HG03175 (cell line): ENCODE measurements around the gene OSBPL7.

Experiments
- ATAC-seq: cut with Tn5 transposase; IDR thresholded peaks from one replicate; pipeline ENCODE4 v1.9.1; 2021; ENCODE audit warnings: mild to moderate bottlenecking, moderate library complexity; ENCODE audit not compliant: unreplicated experiment

OSBPL7 gene, protein sequence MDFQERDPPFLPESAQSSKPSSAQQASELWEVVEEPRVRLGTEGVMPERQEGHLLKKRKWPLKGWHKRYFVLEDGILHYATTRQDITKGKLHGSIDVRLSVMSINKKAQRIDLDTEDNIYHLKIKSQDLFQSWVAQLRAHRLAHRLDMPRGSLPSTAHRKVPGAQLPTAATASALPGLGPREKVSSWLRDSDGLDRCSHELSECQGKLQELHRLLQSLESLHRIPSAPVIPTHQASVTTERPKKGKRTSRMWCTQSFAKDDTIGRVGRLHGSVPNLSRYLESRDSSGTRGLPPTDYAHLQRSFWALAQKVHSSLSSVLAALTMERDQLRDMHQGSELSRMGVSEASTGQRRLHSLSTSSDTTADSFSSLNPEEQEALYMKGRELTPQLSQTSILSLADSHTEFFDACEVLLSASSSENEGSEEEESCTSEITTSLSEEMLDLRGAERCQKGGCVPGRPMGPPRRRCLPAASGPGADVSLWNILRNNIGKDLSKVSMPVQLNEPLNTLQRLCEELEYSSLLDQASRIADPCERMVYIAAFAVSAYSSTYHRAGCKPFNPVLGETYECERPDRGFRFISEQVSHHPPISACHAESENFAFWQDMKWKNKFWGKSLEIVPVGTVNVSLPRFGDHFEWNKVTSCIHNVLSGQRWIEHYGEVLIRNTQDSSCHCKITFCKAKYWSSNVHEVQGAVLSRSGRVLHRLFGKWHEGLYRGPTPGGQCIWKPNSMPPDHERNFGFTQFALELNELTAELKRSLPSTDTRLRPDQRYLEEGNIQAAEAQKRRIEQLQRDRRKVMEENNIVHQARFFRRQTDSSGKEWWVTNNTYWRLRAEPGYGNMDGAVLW

DNA sequence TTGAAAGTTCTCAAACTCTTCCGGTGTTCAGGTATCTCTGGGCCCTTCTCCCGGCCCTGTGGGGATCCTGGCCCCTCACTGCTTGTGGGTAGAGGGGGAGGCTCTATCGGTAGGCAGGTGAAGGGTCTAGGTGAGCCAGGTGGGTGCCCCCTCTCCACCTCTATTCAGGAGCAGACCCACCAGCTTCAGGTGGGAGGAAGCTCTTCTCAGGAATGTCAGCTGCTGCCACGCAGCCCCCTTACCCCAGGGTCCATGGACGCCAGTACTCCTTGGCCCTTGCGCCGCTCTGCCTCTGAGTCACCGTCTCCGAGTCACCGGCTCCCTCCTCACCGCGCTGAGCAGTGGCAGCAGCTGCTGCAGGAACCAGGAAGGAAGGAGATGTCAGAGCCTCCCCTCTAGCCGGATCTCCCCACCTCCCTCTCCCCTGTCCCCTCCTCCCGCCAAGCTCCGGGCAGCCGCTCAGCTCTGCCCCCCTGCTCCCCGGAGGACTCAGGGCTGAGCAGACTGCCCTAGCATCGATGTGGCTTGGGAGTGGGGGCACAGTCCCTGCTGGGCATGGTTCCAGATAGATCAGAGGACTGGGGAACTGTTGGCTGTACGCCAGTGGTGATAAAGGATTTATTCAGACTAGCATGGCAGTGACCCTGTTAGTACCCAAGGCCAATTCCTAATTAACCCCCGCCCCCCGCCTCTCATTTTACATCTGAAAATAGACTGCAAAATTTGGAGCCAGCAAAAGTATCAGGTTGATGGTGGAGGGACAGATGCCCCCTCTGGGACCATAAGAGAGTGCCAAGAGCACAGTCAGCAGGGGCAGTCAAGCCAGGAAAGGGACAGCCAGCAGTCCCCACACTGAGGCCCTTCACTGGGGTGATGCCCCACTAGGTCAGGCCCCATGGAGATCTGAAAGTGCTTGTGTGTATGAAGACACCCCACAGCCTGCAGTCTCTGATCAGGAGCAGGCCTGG, at the start of gene OSBPL7:
TSS of gene OSBPL7 (minus strand) at position 371 of the 968 bp plus-strand sequence. CDS start 1,516 bp downstream, outside the sequence.
- ATAC-seq: peak; percentile 79

DNA sequence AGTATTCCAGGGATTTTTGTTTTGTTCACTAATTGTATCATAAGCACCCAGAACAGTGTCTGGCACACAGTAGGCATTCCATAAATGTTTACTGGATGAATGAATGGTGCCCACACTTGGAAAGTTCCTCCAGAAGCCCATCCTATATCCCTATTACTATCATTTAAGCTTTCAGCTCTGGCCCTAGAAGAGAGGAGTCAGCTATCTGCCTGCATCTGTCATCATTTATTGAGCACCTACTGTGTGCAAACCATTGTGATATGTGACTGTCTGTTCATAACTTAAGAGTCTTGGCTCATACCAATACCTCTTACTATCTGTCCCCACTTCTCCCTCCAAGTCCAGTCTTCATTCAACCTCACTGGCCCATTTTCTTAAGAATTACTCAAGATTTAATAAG, 49.5 kb upstream of the OSBPL7 start:
- ATAC-seq: no peak

DNA sequence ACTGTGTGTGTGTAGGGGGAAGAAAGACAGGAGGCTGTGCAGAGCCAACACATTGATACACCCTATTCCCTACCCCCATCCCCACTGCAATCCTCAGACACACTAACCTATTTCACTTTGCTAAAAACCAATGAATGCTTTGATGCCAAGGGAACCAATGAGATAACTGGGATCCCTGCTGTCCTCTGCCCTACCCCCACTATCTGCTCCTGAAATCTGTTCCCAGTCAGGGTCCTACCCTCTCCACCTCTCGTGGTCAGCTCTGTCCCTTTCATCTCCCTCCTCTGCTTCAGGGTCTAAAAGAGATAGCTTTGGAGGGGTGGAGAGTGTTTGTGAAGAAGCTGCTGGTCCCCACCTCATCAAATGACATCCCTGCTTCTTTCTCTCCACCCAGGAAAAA, 48.5 kb upstream of the OSBPL7 start:
- ATAC-seq: no peak

DNA sequence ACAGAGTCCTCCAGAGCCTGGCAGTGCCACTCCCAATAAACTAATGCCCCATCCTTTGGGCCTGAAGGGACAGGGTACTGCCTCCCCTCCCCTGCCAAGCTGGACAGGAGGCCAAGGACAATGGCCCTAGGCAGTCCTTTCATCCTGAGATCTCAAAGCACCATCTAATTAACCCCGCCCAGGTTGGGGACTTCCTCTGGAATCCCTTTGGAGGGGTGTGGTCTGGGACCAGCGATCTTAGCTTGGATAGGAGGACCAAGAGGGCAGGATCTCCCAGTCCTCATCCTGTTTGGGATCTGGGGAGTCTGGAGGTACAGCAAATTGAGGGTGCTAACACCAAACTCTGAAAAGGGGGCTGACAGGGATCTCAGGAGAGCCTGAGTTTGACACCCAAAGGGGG, 47.5 kb upstream of the OSBPL7 start:
- no peak for ATAC-seq

DNA sequence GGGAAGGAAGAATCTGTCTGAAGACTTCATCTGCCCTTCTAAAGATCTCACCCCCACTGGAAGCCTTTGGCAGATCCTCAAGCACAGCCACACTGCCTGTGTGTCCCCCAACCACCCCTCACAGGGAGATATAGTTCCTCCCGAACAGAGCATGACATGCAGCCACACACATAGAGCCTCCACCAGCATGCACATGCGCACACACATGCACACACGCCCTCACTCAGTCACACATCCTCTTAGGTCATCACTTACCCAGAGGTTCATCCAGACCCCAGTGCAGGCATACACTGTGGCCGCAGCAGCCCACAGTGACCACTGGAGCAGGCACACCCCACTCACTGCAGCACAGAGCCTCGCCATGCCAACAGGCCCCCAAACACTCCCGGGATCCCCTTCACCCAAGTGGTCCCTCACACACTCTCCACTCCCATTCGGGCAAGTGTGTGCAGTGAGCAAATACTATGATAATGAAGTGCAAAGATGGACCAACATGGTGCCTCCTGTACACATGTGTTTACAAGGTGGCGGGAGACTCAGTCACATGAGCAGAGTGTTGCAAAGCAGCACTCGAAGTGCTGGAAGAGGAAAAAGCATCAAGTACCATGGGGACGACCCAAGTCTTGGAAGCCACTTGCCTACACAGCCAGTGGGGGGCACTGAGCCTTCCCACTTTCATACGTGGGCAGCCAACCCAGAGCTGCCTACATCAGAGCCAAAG, 46.4 kb upstream of the OSBPL7 start:
- no peak for ATAC-seq

DNA sequence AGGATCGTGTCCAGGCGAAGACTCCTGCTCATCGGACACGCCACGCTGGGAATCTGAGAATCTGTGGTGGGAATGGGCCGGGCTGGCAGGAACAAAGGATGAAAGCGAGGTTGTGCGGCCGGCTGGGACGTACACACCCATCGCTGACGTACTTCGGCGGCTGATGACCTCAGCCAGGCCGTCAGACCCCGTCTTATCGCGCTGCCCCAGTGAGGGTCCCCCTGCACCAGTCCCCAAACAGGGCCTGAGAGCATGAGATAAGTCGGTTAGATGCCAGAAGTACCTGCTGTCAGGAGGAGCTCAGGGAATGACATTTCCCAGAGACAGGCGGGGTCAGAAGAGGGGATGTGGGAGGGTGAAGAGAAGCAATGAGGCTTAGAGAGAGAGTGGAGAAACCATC, 45.3 kb upstream of the OSBPL7 start:
- ATAC-seq: no peak

DNA sequence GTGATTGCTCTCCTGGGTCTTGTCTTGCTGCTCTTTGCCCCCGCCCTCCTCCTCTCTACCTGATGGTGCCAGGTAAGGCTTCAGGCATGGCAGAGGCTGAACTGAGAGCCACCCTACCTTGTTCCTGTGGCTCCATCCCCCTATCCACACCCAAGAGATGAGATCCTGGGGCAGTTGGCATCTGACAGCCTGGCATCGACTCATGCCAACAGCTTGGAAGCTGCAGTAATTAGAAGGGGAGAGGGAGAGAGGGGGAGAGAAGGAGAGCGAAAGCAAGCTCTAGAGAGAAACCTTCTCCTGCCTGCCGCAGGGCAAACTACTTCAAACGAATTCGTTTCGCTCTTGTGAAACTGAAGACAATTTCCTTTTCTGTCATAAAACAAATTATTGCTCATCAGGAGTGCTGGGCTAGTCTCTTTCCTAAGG, 43.2 kb upstream of the OSBPL7 start:
- no peak for ATAC-seq

DNA sequence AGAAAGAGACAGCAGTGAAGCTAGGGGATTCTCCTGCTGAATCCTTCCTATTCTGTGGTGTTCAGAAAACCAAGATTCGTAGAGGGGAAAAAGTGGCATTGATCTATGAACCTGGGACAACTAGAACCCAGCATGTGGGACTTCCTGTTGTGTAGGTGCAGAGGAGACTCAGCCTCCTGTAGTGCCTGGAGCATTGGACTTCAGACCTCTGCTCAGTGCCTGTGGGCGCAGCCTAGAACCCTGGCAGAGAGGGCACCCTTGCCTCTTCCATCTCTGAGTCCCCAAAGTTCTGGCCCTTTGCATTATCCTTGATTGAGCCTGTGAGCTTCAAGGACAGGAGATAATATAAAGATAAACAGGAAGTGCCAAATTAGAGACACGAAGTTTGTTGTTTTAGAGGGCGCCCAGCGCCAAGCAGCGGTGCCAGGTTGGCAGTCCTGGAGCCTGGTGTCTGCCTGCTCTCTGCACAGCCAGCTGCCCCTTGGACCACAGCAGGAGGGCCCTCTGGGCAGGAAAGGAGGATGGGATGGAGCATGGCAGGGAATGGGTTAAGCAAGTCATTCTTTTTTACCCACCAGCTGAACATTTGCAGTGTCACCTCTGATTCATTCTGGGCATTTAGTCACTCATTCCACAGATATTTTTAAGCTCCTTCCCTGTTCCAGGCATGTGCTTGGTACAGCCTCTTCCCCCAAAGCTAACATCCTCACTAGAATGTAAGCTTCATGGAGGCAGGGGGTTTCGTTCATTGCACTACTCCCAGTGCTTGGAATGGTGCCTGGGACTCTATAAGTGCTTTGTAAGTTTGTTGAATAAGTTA, 41.2 kb upstream of the OSBPL7 start:
- no peak for ATAC-seq

DNA sequence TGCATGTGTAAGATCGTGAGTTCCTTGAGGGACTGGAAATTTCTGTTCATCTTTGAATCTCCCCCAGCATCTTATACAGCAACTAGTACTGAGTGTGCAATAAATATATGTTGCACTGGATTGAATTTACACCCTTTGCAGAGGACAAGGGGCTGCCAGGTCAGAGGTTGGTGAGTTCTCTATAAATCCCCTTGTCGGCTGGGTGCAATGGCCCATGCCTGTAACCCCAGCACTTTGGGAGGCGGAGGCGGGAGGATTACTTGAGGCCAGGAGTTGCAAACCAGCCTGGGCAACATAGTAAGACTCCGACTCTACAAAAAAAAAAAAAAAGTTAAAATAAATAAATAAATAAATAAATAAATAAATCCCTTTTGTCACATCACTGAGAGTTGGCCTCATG, 38.8 kb upstream of the OSBPL7 start:
- ATAC-seq: no peak

DNA sequence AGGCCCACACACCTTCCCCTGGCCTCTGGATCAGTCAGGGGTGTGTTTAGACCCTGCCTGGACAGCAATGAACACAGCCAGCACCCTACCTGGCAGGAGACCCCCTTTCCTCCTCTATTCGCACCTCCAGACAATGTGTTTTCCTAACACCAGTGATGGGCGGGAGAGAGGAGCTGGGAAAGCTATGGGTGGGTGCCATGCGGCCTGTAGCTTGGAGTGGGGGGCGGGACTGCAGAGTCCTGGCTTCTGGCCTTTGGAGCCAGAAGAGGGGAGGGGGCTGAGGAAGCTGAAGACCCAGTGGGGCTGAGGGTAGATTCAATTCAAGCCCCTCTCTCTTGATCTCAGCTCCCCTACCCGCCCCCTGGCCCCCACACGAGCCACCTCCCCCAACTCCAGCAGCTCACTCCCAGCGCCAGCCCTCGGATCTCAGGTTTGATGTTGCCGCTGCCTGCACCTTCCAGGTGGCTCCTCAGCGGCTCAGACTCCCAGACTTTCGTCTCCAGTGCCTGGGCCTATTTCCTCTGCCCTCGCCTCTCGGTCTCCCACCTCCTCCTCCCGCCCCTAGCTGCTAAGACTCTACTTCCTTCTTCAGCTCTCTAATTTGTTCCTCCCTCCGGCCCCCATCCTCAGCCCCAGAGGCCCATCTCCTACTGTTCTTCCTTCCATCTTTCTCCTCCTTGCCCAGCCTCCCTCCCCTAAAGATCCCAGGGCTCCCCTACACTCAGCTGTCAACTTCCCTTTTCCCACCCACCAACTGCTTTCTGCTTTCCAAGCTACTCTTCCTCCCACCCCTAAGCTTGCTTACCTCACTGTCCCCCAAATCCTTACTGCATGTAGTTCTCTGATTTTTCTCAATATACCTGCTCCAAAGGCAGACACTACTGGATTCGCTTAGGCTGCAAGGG, 36.2 kb upstream of the OSBPL7 start:
- no peak for ATAC-seq

DNA sequence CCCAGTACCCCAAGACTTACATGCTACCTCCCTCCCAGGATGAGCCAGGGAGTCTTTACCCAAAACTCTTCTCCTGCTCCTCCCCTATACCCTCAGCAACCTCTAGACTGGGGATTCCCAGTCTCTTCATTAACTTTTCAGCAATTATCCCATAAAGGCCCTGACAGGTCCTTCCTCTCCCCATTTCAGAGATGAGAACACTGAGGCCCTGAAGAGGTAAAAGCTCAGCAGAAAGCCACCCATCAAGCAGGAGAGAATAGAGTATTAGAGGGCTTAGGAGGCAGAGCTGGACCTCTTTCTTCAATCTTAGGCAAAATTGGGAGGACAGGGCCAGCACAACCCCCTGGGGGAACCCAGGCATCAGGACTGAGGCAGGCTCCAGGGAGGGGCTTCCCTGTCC, 35.2 kb upstream of the OSBPL7 start:
- ATAC-seq: no peak

DNA sequence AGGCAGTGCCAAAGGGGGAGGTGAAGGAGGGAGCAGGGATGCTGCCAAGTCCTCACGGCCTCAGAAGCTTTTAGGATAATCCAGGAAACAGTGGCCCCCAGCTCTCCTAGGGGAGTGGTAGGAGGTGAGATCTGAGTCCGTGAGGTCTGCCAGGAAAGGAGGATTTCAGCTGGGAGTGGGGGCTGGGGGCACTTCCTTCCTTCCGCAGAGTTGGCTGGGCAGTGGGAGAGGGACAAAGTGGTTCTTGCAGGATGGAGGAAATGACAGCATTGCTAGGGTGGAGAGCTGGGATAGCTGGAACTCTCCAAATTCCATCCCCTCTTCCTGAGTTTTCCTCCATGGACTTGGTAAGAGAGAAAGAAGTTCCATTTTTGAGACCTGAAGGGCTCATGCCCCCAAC, 34.1 kb upstream of the OSBPL7 start:
- no peak for ATAC-seq

DNA sequence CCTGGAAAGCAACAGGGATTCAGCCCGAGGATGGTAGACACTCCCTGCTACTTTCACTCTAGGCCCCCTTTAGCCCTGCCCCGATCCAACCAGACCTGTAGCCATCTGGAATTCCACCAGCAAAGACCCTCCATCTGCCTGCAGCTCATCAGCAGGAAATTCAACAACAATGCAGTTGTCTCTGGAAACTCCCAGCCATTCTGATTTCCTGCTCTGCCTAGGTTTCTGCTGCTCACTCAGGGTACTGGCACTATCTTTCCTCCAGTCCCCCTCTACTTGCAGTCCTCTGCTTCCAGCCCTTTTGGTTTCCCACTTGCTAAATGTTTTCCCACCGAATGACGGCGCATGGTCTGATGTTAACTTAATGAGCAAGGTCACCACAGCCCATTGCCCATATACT, 32.0 kb upstream of the OSBPL7 start:
- no peak for ATAC-seq

DNA sequence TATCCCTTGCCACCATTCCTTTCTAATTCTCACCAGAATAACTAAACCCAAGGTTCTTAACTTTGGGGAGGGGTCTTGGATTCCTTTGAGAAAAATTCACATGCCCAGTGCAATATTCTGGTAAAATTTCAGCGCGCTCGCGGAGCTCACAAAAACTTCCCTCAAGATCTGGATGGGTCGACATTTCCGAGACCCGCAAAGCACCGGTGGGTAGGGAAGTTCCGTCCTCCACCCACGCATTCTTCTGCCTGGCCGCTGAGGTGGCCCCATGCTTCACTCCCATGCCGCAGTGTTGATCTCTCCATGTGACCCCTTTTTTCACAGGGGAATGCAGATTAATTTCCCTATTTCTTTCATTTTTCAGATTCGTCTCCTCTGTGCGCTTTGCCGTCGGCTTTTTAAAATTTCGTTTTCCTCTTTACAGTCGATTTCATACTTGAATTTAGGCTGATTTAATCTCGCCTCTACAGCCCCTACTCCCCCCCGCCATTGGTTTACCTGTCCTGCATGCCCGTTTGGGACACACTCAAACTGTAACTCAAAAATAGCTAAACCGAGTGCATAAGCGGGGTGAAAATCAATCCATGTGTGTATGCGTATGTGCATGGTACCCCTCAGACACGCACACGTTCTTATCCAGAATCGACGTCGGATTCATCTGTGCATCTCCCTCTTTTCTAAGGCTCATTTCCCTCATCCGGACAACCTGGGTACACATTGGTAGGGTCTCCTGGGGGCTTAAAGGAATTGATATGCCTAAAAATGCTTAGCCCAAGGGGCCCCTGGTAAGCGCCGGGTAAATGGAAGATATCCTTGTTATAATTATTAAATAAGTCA, 30.7 kb upstream of the OSBPL7 start:
- no peak for ATAC-seq

DNA sequence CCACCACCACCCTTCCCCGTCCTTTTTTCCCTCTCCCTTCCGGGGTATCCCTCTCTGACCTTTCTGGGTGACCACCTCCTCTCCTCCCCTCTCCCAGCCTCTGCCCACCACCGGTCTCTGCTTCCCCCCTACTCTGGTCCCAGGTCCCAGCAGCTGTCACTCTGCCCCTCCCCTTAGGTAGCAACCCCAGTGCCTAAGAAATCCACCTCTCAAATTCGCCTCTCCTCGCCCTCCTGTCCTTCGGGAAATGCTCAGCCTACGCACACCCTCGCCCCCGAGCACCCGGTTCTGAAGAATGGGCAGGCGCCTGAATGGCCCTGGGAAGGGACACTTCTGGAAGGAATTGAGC, 30.1 kb upstream of the OSBPL7 start:
- ATAC-seq: no peak

DNA sequence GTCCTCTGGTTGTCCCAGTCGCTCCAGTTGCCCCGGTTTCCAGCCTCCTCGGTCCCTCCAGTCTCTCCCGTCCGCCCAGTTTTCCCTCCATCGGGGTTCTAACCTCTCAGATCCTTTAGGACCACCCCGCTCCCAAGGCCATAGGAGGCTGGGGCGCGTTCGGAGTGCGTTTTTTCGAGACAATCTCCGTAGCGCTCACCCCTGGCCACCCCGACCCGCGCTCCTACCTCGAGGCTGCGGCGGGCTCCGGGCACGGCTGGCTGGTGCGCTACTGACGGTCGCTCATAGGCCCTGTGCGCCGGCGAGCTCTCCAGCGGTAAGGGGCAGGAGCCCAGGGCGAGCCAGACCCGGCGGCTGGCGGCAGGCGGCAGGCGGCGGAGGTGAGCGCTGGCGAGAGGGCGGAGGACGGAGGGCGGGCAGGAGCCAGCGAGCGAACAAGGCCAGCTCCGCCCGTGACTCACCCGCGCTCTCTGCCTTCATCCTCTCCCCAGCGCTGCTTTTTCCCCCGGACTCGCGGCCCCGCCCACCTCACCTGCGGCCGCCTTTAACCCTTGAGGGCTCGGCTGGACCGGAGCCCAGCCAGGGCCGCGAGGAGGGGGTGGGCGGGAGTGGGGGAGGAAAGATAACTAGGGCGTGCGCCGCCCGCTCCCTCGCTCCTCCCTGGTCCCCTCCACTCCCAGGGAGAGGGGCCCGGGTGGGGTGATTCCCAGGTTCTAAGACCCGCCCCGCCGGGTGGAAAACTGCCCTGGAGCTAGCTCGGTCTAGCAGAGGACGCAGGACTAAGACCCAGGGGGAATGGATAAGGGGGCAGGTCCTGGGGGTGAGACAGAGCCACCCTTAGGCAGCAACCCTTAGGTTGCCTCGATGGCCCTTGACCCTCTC, 29.3 kb upstream of the OSBPL7 start, which contains the start of gene SP6:
TSS of gene SP6 (minus strand) at position 472 of the 882 bp plus-strand sequence. CDS start 2,734 bp downstream, outside the sequence.
- no peak for ATAC-seq

DNA sequence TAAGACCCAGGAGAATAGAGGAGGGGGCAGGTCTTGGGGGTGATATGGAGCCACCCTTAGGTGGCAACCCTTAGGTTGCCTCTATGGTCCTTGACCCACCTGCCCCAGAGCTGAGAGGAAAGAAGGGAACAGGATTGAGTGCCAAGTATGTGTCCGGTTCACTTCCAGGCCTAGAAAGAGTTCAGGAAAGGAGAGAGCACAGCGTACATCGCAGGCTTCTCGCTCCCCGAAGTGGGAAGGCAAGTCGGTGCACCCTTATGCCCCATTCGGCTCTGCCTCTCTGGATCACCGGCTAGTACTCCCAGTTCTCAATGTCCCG, 28.7 kb upstream of the OSBPL7 start:
- ATAC-seq: no peak
